Lower leg skin (tissue), 3 donors: Measurements from ENCODE around the gene ADIRF.

Experiments
- POLR2A ChIP-seq, 2 donors: fragments of 450-650 bp; IDR thresholded peaks; one replicate each; pipeline ENCODE4 v1.6.1; 2016 to 2017; ENCODE audit warnings: antibody characterized with exemption in 2 of 2, mild to moderate bottlenecking in 1 of 2, moderate library complexity in 1 of 2
- TF ChIP-seq, protein P1 (sequence below), 3 donors: fragments of 450-650 bp; IDR thresholded peaks; one replicate each; pipeline ENCODE4 v1.5.1; 2016; ENCODE audit warnings: antibody characterized with exemption in 3 of 3, mild to moderate bottlenecking in 3 of 3, moderate library complexity in 2 of 3

DNA sequence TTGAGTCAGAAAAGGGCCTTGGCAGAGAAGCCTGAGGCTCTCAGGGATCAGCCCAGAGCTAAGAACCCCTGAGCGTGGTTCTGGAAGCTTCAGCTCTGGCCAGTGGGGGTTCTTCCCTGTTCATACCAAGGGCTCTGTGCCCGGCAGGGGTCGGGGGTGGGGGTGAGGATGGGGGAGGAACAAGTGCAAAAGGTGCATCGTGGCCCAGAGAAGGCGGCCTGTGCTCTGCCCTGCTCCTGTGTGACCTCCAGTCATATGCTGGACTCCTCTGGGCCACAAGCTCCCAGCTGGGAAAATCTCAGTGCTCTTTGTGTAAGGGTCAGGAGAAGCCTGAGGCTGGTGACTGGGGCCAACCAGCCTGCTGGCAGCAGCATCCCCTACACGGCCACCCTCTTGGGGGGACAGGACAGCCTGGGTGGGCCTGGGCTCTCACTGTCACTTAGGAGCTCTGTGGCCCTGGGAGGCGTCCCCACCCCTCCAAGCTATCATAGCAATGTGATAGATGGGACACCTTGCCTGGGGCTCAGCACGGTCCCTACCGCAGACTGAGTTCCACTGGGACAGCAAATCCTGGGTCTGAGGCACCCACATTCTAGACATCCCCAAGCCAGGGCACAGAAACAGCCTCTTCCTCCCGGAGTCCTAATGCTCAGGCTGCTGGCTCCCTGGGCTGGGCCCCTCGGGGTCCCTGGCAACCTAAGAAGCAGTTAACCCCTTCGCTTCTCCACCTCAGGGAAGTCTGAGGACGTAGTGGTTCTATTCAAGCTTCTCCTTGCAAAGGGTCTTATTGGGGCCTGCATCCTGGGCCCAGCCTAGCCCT lies 13.4 kb upstream of the ADIRF start:
- TF ChIP-seq, protein P1, sequence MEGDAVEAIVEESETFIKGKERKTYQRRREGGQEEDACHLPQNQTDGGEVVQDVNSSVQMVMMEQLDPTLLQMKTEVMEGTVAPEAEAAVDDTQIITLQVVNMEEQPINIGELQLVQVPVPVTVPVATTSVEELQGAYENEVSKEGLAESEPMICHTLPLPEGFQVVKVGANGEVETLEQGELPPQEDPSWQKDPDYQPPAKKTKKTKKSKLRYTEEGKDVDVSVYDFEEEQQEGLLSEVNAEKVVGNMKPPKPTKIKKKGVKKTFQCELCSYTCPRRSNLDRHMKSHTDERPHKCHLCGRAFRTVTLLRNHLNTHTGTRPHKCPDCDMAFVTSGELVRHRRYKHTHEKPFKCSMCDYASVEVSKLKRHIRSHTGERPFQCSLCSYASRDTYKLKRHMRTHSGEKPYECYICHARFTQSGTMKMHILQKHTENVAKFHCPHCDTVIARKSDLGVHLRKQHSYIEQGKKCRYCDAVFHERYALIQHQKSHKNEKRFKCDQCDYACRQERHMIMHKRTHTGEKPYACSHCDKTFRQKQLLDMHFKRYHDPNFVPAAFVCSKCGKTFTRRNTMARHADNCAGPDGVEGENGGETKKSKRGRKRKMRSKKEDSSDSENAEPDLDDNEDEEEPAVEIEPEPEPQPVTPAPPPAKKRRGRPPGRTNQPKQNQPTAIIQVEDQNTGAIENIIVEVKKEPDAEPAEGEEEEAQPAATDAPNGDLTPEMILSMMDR (IDR thresholded peaks at IDR 0.05) = no peak
- no peak for TF ChIP-seq POLR2A (IDR thresholded peaks at IDR 0.05)
